ENCODE measurements around the gene VPS52. TPM values are rescaled to one million over a fixed set of nuclear protein-coding genes. Genes with fewer than 3 reads are reported as not detected.

Gene VPS52
- total and polyA plus RNA-seq, 12 donors: 21.9 to 115 (median 63.5) TPM

DNA sequence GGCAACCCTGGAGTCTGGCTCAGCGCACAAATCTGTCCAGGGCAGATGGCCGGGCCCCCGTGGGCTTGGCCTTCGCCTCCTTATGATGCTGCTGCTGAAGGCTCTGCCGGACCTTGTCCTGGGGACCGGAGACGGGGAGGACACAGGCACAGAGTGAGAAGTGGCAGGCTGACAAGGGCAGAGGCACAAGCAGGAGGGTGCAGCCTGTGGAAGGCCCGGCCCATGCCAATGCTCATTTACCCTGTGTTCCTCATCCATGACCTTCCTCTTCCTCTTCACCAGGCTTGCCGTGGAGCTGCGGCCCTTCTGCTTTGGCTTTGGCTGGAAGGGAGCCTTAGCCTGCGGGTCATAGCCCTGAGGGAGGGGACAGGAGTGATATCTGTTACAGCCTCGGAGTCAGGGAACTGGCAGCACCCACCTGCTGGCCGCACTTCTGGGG lies 7.6 kb upstream of the VPS52 start:
- TF ChIP-seq, protein P1, sequence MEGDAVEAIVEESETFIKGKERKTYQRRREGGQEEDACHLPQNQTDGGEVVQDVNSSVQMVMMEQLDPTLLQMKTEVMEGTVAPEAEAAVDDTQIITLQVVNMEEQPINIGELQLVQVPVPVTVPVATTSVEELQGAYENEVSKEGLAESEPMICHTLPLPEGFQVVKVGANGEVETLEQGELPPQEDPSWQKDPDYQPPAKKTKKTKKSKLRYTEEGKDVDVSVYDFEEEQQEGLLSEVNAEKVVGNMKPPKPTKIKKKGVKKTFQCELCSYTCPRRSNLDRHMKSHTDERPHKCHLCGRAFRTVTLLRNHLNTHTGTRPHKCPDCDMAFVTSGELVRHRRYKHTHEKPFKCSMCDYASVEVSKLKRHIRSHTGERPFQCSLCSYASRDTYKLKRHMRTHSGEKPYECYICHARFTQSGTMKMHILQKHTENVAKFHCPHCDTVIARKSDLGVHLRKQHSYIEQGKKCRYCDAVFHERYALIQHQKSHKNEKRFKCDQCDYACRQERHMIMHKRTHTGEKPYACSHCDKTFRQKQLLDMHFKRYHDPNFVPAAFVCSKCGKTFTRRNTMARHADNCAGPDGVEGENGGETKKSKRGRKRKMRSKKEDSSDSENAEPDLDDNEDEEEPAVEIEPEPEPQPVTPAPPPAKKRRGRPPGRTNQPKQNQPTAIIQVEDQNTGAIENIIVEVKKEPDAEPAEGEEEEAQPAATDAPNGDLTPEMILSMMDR (IDR thresholded peaks at IDR 0.05): no peak
- no peak for TF ChIP-seq POLR2A (IDR thresholded peaks at IDR 0.05)
- H3K4me3 ChIP-seq: no peak overlapping the region
- no peak overlapping the region for H3K27ac ChIP-seq
- peaks cover 0 to 64% of the 10 kb centered on the region in 2 donors for H3K36me3 ChIP-seq (replicated peaks in 1 of 2)
- no peak for DNase-seq
- no peaks in the 10 kb centered on the region for H3K27me3 ChIP-seq
- no peaks in the 10 kb centered on the region for H3K9me3 ChIP-seq (replicated peaks in 1 of 3)
- WGBS, 4 donors: 52 to 75% (median 69%) methylated on average over 8 to 13 of the region's 13 CpGs
- peaks cover 9 to 31% of the 10 kb centered on the region in 2 donors for H3K4me1 ChIP-seq (replicated peaks in 1 of 2)
- intact Hi-C loops (cut with DNase I): no loop called here

DNA sequence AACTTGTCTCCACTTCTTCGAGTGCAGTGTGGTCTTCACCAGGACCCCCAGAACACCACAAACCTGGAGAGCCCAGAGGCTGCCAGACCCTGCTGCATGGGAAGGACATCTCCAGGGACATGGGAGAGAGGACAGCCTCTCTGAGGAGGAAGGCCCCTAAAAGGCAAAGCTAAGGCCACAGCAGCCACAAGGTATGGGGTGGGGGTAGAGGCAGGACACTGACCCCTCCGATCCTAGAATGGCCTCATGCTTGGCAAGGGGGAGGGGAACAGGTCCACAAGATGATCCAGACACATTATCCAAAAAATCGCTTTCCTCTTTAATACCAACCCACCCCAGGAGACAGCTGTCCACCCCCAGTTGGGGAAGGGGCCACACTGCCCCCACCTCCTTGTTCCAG lies 7.1 kb upstream of the VPS52 start:
- intact Hi-C loops (cut with DNase I): no loop called here
- DNase-seq: no peak
- Histone ChIP-seq H3K9me3 (replicated peaks in 1 of 3) (no peaks in the 10 kb centered on the region), H3K36me3 (replicated peaks in 1 of 2) (peaks cover 0 to 64% of the 10 kb centered on the region in 2 donors), H3K27me3 (no peaks in the 10 kb centered on the region), H3K4me1 (replicated peaks in 1 of 2) (peaks cover 13 to 36% of the 10 kb centered on the region in 2 donors), H3K27ac (no peak overlapping the region), H3K4me3 (no peak overlapping the region)
- 83 to 94% (median 93%) methylated on average over 3 of the region's 3 CpGs for WGBS, 4 donors
- TF ChIP-seq, protein P1 (IDR thresholded peaks at IDR 0.05): no peak
- TF ChIP-seq POLR2A (IDR thresholded peaks at IDR 0.05): no peak

DNA sequence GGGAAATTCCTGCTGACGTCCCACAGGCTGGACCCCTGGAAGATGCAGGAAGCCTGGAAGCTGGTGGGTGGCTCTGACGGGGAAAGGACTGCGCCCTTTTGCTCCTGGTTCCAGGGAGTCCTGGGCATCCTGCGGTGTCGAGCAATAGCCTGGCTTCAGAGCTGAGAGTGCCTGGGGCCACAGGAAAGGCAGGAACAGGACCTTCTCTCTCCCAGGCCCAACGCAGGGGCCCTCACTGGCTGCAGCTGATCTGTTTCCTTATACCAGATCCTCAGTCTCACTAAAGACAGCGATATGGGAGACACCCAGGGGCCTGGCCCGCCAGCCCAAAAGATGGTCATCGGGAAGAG lies 6.7 kb upstream of the VPS52 start:
- Histone ChIP-seq H3K9me3 (replicated peaks in 1 of 3) (no peaks in the 10 kb centered on the region), H3K36me3 (replicated peaks in 1 of 2) (peaks cover 0 to 63% of the 10 kb centered on the region in 2 donors), H3K4me3 (no peak overlapping the region), H3K27me3 (no peaks in the 10 kb centered on the region), H3K4me1 (replicated peaks in 1 of 2) (peaks cover 14 to 41% of the 10 kb centered on the region in 2 donors), H3K27ac (peak overlapping the region in 2 of 5 donors; percentile 89 to 99)
- intact Hi-C loops (cut with DNase I): no loop called here
- 81 to 88% (median 85%) methylated on average over 7 to 9 of the region's 9 CpGs for WGBS, 4 donors
- no peak for DNase-seq
- no peak for TF ChIP-seq POLR2A (IDR thresholded peaks at IDR 0.05)
- TF ChIP-seq, protein P1 (IDR thresholded peaks at IDR 0.05): no peak

DNA sequence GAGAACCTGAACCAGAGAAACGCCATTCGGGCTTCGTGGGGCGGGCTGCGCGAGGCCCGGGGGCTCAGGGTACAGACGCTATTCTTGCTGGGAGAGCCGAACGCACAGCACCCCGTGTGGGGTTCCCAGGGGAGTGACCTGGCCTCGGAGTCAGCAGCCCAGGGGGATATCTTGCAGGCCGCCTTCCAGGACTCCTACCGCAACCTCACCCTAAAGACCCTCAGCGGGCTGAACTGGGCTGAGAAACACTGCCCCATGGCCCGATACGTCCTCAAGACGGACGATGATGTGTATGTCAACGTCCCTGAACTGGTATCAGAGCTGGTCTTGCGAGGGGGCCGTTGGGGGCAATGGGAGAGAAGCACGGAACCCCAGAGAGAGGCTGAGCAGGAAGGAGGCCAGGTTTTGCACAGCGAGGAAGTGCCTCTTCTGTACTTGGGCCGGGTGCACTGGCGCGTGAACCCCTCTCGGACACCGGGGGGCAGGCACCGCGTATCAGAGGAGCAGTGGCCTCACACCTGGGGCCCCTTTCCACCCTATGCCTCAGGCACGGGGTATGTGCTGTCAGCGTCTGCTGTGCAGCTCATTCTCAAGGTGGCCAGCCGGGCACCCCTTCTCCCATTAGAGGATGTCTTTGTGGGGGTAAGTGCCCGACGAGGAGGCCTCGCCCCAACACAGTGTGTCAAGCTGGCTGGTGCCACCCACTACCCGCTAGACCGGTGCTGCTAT lies 6.2 kb upstream of the VPS52 start:
- no peaks in the 10 kb centered on the region for H3K9me3 ChIP-seq (replicated peaks in 1 of 3)
- H3K4me1 ChIP-seq (replicated peaks in 1 of 2): peaks cover 17 to 46% of the 10 kb centered on the region in 2 donors
- H3K27ac ChIP-seq: peak overlapping the region; percentile 65 to 99 (median 78)
- intact Hi-C loops (cut with DNase I): no loop called here
- peak overlapping the region in 3 of 4 donors; percentile 42 to 93 (median 68) for H3K4me3 ChIP-seq
- DNase-seq: no peak
- no peaks in the 10 kb centered on the region for H3K27me3 ChIP-seq
- TF ChIP-seq, protein P1 (IDR thresholded peaks at IDR 0.05): no peak
- TF ChIP-seq POLR2A (IDR thresholded peaks at IDR 0.05): no peak
- peaks cover 0 to 63% of the 10 kb centered on the region in 2 donors for H3K36me3 ChIP-seq (replicated peaks in 1 of 2)
- 48 to 58% (median 54%) methylated on average over 10 to 39 of the region's 39 CpGs for WGBS, 4 donors
